Kidney epithelial cell (primary cell): ENCODE data around the gene AMOTL1. TPM values are rescaled to one million over a fixed set of nuclear protein-coding genes. Genes with fewer than 3 reads are reported as not detected.

Experiments used
- DNase-seq: peaks from one replicate; pipeline ENCODE4 v3.0.0-alpha.2; 2010; ENCODE audit warnings: low read depth
- H3K27me3 ChIP-seq: 2 replicates; pipeline ENCODE4 v1.6.0; 2011; ENCODE audit warnings: low read length; ENCODE audit not compliant: control insufficient read depth, insufficient read depth
- H3K36me3 ChIP-seq: 2 replicates; pipeline ENCODE4 v1.5.1; 2011; ENCODE audit warnings: low read length; ENCODE audit not compliant: control insufficient read depth, insufficient read depth
- H3K4me3 ChIP-seq: 2 replicates; pipeline ENCODE4 v1.5.1; 2011; ENCODE audit warnings: low read depth, mild to moderate bottlenecking, control low read depth, low read length
- CTCF ChIP-seq: IDR thresholded peaks from 2 replicates; pipeline ENCODE4 v1.5.1; 2011; ENCODE audit warnings: mild to moderate bottlenecking, moderate library complexity, low read length, control low read depth, inconsistent platforms; ENCODE audit not compliant: insufficient read depth, poor library complexity, severe bottlenecking
- total RNA-seq: library from RNA; depleted of rRNA; stranded (reverse); fragments of >200 nt; gene quantifications from 2 replicates; pipeline ENCODE4 v1.2.3, GENCODE V29; 2015

Gene AMOTL1
- total RNA-seq, 1 donor from 2014 or later, result 48.8 TPM

GRCh38 chr11:94853836-94854235, 85.7 kb downstream of the AMOTL1 start:
- H3K4me3 ChIP-seq, result no peak overlapping the region
- no peaks in the 10 kb centered on the region for H3K27me3 ChIP-seq
- DNase-seq, result no peak
- peaks cover 2% of the 10 kb centered on the region for H3K36me3 ChIP-seq
- TF ChIP-seq CTCF, result no peak

GRCh38 chr11:94854770-94855633, 86.8 kb downstream of the AMOTL1 start:
- Histone ChIP-seq H3K36me3 (peaks cover 2% of the 10 kb centered on the region), H3K27me3 (no peaks in the 10 kb centered on the region), H3K4me3 (no peak overlapping the region)
- no peak for TF ChIP-seq CTCF
- no peak for DNase-seq

GRCh38 chr11:94855666-94856065, 87.5 kb downstream of the AMOTL1 start:
- no peaks in the 10 kb centered on the region for H3K27me3 ChIP-seq
- H3K36me3 ChIP-seq, result peaks cover 2% of the 10 kb centered on the region
- H3K4me3 ChIP-seq, result no peak overlapping the region
- no peak for TF ChIP-seq CTCF
- DNase-seq, result no peak

DNA sequence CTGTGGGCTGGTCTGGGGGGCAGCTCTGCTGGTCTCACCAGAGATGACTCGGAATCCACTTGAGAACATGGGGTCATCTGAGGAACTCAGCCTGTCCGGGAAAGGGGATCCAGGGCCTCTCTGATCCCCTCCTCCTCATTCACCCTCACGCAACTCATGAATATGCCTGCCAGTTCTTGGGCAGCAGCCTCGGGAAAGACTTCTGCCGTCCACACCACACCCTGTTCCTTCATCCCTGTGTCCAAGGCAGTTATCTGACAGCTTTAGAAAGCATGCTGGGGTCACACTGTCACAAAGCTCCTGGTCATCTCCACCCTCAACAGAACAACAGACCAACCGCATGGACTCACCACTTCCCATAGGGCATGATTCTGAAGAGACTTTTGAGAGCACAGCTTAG, 88.3 kb downstream of the AMOTL1 start:
- no peak for DNase-seq
- no peak for TF ChIP-seq CTCF
- Histone ChIP-seq H3K27me3 (no peaks in the 10 kb centered on the region), H3K36me3 (peaks cover 2% of the 10 kb centered on the region), H3K4me3 (no peak overlapping the region)

DNA sequence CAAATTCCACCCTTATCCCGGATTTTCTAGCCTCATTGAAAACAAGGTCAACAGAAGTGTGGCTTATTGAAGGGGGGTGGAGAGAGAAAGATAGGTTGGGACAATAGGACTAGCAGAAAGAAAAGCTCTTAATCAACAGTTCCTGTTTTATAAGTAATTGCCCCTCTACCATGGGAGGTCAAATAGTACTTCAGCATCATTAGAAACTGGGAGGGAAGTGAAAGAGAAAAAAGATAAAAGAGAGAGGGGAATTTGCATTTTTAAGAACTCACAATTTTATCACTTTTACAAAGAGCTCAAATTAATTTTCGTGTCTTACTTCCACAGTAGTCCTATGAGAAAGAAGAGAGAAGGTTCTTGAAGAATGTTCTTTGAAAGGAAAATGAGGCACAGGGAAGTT, 89.2 kb downstream of the AMOTL1 start:
- Histone ChIP-seq H3K27me3 (no peaks in the 10 kb centered on the region), H3K4me3 (no peak overlapping the region), H3K36me3 (peaks cover 1% of the 10 kb centered on the region)
- TF ChIP-seq CTCF, result no peak
- DNase-seq, result no peak
